SIG-M5 (cell line): Measurements from ENCODE around the gene RBM19.

Experiments
- DNase-seq: peaks from one replicate; lab custom pipeline; 2025; lab: John Stamatoyannopoulos, UW

Gene RBM19

DNA sequence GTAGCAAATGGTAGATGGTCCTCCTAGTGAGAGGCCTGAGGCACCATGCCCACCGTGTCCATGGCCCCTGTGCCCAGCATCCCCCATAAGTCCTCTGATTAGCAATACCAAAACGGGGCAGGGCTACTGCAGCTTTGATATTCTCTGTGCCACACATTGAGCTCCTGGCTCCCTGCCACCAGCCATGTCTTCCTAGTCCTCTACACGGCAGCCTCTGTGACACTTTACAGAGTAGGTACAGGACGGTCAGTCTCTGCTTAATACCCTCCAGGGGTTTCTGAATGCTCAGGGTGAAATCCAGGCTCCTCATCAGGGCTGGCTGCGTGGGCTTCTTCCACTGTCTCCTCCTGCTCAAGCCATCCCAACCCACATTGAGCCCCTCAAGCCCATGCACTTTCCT is 8.0 kb downstream of the RBM19 start:
- DNase-seq, result no peak

GRCh38 chr12:113957627-113958026 is 8.5 kb downstream of the RBM19 start:
- no peak for DNase-seq

- no peak for DNase-seq
Observed at GRCh38 chr12:113955109-113955970, 10.8 kb downstream of the RBM19 start.

- DNase-seq, result no peak
Observed at GRCh38 chr12:113954547-113954946, 11.6 kb downstream of the RBM19 start.

GRCh38 chr12:113950873-113951272 is 15.3 kb downstream of the RBM19 start:
- no peak for DNase-seq

- no peak for DNase-seq
Observed at GRCh38 chr12:113949321-113950305, 16.5 kb downstream of the RBM19 start.

GRCh38 chr12:113948151-113948914 is 17.8 kb downstream of the RBM19 start:
- no peak for DNase-seq

DNA sequence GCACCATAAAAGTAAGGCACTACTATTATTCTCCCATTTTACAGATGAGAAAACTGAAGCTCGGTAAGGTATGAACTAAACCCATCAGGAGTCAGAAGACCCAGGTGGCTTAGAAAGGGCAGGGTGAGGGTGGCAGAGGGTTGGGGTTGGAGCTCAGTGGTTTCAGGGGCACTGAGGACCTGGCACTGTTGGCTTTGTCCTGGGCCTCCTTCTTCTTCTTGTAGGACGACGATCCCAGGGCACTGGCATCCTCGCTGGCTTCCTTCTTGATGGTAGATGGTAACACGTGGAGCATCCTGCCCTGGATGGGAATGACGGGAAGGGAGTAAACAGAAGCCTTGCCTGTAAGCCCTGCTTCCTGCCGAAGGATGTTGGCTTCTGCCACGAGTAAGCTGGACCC is 19.9 kb downstream of the RBM19 start:
- DNase-seq, result no peak

DNA sequence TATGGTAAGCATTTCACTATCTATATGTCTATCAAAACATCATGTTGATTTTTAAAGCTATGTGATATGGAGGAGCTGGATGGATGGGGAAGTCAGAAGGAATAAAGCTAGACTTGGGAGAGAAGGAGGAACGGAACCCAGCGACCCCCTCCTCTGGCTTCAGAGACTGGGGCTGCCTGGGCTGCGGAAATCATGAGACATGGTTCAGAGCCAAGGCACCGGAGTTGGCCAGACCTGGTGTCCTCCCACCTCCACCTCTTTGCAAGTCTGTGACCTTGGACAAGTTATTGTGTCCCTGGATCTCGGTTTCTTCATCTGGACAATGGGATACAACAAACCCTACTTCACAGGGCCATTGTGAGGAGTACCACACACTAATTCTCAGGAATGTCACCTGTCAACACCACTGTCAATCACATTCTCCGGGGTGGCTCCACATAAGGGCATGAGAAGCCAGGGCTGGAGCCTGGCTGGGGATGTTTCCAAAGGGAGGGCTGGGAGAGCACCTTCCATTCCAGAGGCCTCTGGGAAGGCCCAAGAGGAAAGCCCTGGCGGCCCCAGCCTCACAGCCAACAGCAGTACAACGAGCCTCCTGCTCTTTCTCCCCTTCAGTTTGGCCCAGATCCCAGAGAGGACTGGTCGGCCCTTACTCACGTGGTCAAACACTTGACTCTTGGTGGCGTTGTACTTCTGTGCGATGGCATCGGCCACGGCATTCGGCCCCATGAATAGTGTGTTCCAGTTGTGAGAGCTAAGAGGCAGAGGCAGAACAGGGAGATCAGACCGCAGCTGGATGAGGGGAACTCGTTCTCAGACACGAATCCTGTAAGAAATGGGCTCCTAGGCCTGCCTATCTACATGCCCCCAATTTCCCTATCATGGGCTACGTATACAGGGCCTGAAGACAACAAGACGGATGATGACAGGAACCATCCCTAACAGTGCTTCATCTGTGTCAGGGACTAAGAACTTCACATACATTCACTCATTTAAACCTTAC is 20.7 kb downstream of the RBM19 start:
- DNase-seq, result no peak

DNA sequence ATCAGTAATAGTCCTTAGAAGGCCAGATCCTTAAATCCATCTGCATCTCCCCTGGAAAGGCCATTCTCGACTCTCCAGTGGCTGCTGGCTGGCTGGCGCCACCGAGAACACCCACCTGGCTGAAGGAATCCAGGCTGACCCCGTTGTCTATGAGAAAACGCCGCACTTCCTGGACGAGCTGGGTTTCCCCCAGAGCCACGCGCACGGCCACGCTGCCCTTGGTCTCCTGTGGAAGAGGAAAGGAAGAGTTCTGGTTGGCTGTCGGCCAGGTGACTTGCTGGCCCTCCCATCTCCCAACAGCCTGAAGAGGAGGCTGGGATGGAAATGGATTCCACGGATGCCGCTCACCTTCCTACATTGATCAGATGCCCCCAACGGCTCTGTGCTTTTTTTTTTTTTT is 23.9 kb downstream of the RBM19 start:
- no peak for DNase-seq

GRCh38 chr12:113941208-113941486 is 25.0 kb downstream of the RBM19 start:
- DNase-seq, result no peak

- no peak for DNase-seq
Observed at GRCh38 chr12:113940357-113941207, 25.5 kb downstream of the RBM19 start.

- DNase-seq, result no peak
Observed at GRCh38 chr12:113939867-113940266, 26.3 kb downstream of the RBM19 start.

DNA sequence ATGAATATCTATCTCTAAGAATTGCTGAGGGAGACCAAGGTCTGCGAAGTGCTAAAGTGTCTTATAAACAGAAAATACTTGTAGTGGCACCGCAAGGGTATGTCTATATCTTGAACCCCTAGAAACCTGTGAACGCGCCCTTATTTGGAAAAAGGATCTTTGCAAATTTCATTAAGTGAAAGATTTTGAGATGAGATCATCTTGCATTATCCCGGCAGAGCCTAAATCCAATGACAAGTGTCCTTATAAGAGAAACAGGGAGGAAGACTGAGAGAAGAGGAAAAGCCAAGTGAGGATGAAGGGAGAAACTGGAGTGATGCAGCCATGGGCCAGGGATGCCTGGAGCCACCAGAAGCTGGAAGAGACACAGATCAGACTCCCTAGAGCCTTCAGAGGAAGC is 27.7 kb downstream of the RBM19 start:
- DNase-seq, result no peak

- no peak for DNase-seq
Observed at GRCh38 chr12:113936460-113936859, 29.7 kb downstream of the RBM19 start.

- no peak for DNase-seq
Observed at GRCh38 chr12:113935459-113935858, 30.7 kb downstream of the RBM19 start.

DNA sequence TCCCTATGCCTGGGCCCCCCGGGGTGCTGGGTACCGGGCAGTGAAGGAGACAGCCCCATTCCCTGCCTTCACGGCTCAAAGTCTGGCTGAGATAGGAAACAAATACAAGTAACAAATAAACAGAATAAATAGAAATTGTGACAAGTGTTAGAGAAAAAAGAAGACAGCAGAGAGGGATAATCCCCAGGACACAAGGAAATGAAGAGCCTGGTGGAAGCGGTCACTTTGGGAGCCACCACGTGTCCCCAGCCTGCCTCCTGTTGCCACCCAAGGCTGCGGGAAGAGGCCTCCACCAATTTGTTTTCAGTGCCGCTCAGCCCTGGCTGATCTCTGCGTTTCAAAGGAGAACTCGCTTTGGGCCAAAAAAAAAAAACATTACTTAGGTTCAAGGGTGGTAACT is 31.2 kb downstream of the RBM19 start:
- no peak for DNase-seq

DNA sequence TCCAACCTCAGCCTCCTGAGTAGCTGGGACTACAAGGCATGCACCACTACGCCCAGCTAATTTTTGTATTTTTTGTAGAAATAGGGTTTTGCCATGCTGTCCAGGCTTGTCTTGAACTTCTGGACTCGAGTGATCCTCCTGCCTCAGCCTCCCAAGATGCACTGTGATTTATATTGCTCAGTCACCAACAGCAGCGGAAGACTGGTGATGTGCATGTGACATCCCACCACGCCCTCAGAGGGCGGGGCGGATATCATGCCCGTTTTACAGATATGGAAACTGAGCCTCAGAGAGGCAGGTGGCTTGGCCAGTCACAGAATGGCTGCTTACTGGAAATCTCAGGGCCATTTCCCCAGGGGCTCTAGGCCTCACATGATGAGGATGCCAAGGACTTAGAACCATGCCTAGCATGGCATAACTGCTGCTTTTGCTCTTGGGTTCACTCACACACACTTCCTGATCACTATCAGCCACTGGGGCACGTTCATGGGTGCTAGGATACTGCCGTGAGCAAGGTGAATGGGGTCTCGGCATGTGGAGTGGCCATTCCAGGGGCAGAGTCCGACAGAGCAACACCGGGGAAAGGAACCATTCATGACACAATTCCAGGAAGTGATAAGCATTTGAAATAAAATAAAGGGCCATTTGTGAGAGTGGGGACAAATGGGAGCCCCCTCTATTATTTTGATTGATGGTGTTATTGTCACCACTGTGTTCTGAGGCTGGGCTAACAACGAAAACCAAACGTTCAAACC is 31.9 kb downstream of the RBM19 start:
- no peak for DNase-seq

DNA sequence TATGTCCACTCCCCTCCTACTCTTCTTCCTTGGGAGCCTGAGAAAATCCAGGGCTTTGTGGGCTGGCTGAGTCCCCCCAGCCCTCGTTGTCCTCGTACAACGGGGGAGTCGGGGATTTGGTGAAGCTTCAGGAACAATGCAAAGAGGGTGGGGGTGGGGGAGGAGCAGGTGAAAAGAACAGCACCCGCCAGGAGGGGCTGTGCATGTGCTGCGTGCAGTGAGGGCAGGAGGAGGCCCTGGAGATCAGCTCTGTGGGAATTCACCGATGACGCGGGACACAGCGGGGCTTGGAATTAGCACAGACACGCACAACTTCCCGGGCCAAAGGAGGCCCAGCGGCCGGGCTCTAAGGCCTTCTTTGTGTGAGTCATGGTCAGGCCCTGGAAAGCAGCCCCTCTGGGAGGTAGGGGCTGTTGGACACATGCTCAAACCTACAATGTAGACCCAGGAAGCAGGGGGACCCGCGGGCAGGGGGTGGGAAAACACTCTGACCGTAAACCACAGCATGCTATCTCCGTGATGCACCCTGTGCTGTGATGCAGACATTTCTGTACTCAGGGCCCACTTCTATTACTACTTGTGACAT is 32.8 kb downstream of the RBM19 start:
- DNase-seq, result no peak
